AG04450 (cell line): ENCODE results near the gene AKR1A1. TPM values are rescaled to one million over a fixed set of nuclear protein-coding genes. Genes with fewer than 3 reads are reported as not detected.

ENCODE experiments used
- CTCF ChIA-PET: fragments of 300-600, 350-600 bp; formaldehyde crosslinking; extraction: SDS; loops from one replicate; lab custom pipeline; 2022; ENCODE audit warnings: antibody characterized with exemption, inconsistent platforms; lab: Charles Lee
- POLR2A ChIA-PET: fragments of 350-600 bp; formaldehyde crosslinking; extraction: SDS; loops from one replicate; lab custom pipeline; 2021; ENCODE audit warnings: antibody characterized with exemption, inconsistent platforms; lab: Yijun Ruan, JAX
- DNase-seq: peaks from one replicate; pipeline ENCODE4 v3.0.0-alpha.2; 2011; ENCODE audit warnings: low read depth, low spot score
- H3K27ac ChIP-seq: one replicate; pipeline ENCODE4 v1.5.1; 2012; ENCODE audit warnings: low read depth, low read length, control low read depth
- H3K27me3 ChIP-seq: one replicate; pipeline ENCODE4 v1.6.0; 2012; ENCODE audit warnings: low read length; ENCODE audit not compliant: control insufficient read depth, insufficient read depth
- H3K4me3 ChIP-seq: 2 replicates; pipeline ENCODE4 v1.5.1; 2011; ENCODE audit warnings: mild to moderate bottlenecking, low read depth, low read length, control low read depth
- H3K9me3 ChIP-seq: 2 replicates; pipeline ENCODE4 v1.5.1; 2012; ENCODE audit warnings: low read length; ENCODE audit not compliant: control insufficient read depth, insufficient read depth
- polyA plus RNA-seq: library from polyadenylated mRNA; depleted of rRNA; stranded (reverse); fragments of >200 nt; gene quantifications from 2 replicates; pipeline ENCODE4 v1.2.3, GENCODE V29; 2011
- TF ChIP-seq, protein P1 (sequence below): IDR thresholded peaks from 2 replicates; pipeline ENCODE4 v1.5.1; 2011; ENCODE audit warnings: low read depth, low read length, control low read depth, inconsistent platforms

AKR1A1 gene
- polyA plus RNA-seq, 1 experiment = 150 TPM

DNA sequence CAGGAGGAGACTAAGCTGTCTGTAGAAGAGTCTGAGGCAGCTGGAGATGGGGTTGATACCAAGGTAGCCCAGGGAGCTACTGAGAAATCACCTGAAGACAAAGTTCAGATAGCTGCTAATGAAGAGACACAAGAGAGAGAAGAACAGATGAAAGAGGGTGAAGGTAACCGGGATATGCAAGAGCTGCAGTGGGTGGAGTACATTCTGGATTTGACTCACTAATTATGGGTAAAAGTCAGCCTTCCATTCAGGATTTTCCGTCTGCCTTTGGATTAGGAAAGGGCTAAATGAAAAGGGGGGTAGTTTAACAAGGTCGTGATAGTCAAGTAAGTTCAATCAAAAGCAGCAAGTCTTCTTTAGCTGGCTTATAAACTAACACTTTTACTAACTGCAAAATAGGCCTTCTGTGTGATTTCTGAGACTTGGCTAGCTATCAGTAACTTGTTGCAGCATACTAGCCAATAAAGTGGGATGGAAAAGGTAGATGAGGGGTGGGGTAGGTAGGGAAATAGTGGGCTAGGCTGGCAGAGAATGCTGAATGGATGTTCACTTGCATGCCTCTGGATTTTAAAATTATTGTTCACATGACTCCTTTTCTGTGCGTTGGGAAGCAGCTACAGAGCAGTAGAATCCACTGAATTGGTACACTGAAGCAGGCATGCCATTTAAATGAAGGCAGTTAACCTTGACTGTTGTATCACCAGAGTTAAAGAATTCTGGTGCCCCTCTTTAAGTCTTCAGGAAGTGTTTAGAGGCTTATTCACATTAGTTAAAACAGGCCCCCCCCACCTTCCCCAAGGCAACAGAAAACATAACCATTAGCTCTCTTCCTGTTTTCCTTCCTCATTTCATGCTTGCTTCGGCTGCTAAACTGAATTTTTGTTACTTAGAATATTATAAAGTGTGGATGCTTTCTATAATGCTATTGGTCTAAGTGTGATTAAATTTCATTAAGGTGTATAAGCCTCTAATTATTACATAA is 57.8 kb downstream of the AKR1A1 start:
- CTCF ChIA-PET = interaction anchor here (0.6 kb wide), 1 partner anchor 21 kb away, joined by 8 read pairs; no protein-coding TSS in a partner anchor
- H3K27me3 ChIP-seq = no peaks in the 10 kb centered on the region
- H3K4me3 ChIP-seq = no peak overlapping the region
- no peaks in the 10 kb centered on the region for H3K9me3 ChIP-seq
- TF ChIP-seq, protein P1, sequence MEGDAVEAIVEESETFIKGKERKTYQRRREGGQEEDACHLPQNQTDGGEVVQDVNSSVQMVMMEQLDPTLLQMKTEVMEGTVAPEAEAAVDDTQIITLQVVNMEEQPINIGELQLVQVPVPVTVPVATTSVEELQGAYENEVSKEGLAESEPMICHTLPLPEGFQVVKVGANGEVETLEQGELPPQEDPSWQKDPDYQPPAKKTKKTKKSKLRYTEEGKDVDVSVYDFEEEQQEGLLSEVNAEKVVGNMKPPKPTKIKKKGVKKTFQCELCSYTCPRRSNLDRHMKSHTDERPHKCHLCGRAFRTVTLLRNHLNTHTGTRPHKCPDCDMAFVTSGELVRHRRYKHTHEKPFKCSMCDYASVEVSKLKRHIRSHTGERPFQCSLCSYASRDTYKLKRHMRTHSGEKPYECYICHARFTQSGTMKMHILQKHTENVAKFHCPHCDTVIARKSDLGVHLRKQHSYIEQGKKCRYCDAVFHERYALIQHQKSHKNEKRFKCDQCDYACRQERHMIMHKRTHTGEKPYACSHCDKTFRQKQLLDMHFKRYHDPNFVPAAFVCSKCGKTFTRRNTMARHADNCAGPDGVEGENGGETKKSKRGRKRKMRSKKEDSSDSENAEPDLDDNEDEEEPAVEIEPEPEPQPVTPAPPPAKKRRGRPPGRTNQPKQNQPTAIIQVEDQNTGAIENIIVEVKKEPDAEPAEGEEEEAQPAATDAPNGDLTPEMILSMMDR = no peak
- H3K27ac ChIP-seq = no peak overlapping the region
- DNase-seq = no peak
- POLR2A ChIA-PET = no interaction called here

DNA sequence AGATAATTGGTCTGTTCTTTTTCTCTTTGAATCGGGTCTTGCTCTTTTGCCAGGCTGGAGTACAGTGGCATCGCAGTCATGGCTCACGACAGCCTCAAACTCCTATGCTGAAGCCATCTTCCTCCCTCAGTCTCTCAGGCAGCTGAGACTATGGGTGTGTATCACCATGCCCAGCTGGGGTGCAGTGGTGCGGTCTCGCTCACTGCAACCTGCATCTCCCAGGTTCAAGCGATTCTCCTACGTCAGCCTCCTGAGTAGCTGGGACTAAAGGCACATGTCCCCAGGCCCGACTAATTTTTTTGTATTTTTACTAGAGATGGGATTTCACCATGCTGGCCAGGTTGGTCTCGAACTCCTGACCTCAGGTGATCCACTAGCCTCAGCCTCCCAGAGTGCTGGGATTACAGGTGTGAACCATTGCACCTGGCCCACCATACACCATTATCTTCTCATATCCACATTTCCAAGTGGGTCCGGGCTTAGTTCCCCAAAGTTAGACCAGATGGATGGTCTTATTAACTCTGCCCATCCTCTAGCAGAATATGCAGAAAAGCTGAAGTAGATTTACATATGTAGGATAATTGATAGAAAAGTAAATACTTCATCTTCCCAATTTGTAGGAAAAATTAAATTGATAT is 60.1 kb downstream of the AKR1A1 start:
- no peak overlapping the region for H3K27ac ChIP-seq
- POLR2A ChIA-PET = no interaction called here
- H3K4me3 ChIP-seq = no peak overlapping the region
- H3K9me3 ChIP-seq = no peaks in the 10 kb centered on the region
- no peak for DNase-seq
- CTCF ChIA-PET = no interaction called here
- no peaks in the 10 kb centered on the region for H3K27me3 ChIP-seq
- TF ChIP-seq, protein P1 = no peak

DNA sequence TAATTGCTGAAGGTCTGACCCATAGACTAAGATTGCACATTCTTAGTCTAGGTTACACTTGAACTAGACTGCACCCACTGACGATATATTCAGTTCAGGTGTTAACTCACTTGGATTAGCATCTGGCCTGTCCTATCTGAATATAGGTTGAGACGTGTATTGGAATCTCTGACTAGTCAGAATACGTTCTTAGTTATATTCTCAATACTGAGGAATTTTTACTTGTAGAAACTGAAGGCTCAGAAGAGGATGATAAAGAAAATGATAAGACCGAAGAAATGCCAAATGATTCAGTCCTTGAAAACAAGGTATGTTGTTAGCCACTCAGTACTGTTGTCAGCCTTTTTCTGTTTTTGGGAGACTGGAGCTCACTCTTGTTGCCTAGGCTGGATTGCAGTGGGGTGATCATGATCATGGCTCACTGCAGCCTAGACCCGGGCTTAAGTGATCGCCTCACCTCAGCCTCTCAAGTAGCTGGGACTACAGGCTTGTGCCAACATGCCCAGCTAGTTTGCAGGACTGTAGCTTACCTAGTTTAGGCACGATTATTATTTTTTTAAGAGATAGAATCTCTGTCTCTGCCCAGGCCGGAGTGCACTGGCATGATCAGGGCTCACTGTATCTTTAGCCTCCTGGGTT is 62.4 kb downstream of the AKR1A1 start:
- no peak overlapping the region for H3K27ac ChIP-seq
- H3K9me3 ChIP-seq = no peaks in the 10 kb centered on the region
- H3K4me3 ChIP-seq = no peak overlapping the region
- H3K27me3 ChIP-seq = no peaks in the 10 kb centered on the region
- no peak for DNase-seq
- ChIA-PET CTCF (no interaction called here), POLR2A (no interaction called here)
- TF ChIP-seq, protein P1 = no peak

DNA sequence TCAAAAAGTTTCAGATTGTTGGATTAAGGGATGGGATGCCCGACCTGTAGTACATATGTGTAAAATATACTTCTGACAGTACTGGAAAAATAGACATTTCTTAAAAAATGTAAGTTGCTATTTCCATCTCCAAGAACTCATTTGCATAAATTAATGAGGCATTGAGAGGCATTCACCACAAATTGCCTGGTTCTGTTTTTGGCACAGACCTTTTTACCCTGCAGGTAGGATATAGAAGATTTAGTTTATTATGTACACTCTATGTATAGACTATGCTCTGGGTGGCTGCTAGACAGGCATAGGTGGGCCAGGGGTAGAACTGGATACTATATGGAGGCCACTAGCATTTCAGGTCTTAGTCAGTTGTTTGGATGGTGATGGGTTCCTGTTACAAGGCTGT is 65.3 kb downstream of the AKR1A1 start:
- ChIA-PET CTCF (no interaction called here), POLR2A (no interaction called here)
- Histone ChIP-seq H3K27me3 (no peaks in the 10 kb centered on the region), H3K9me3 (no peaks in the 10 kb centered on the region), H3K27ac (no peak overlapping the region), H3K4me3 (no peak overlapping the region)
- TF ChIP-seq, protein P1 = no peak
- no peak for DNase-seq
